Transverse colon (tissue), 3 donors: ENCODE data around the gene P2RY1.

Source experiments
- CTCF ChIP-seq, 5 experiments: fragments of 200-600 bp in 3 of 5; fragments of 450-650 bp in 2 of 5; sonication (generic) in 3 of 5; IDR thresholded peaks; 1 replicate in 2 of 5; 2 replicates in 3 of 5; pipeline ENCODE4 v1.5.1; 2016 to 2017; ENCODE audit warnings: antibody characterized with exemption in 5 of 5, inconsistent platforms in 3 of 5, mild to moderate bottlenecking in 2 of 5, moderate library complexity in 1 of 5
- EP300 ChIP-seq: sonication (generic); formaldehyde crosslinking; IDR thresholded peaks from one replicate; pipeline ENCODE4 v1.6.1; 2017; ENCODE audit warnings: antibody characterized with exemption, low read depth

- TF ChIP-seq CTCF (IDR thresholded peaks at IDR 0.05) (no peak), EP300 (no peak)
Measured at GRCh38 chr3:152842413-152842812, 7.5 kb downstream of the P2RY1 start.
